Suprapubic skin (tissue), 4 donors: ENCODE measurements around the gene HTR7. TPM values are rescaled to one million over a fixed set of nuclear protein-coding genes. Genes with fewer than 3 reads are reported as not detected.
"Not testable (repeated sequence)": the region's sequence is repeated elsewhere in the genome, so short reads cannot be mapped to it uniquely, and the experiment has no call there.

Experiments
- DNase-seq, 2 donors: peaks; one replicate each; pipeline ENCODE4 v3.0.0-alpha.2; 2019; ENCODE audit warnings: low spot score in 2 of 2
- H3K27ac ChIP-seq: fragments of 200-600 bp; sonication (generic); one replicate; pipeline ENCODE4 v1.5.1; 2019
- H3K27me3 ChIP-seq: fragments of 200-600 bp; sonication (generic); one replicate; pipeline ENCODE4 v1.5.1; 2019
- H3K36me3 ChIP-seq: fragments of 200-600 bp; sonication (generic); one replicate; pipeline ENCODE4 v1.5.1; 2019
- H3K4me1 ChIP-seq: fragments of 200-600 bp; sonication (generic); one replicate; pipeline ENCODE4 v1.5.1; 2019
- H3K4me3 ChIP-seq: fragments of 200-600 bp; sonication (generic); one replicate; pipeline ENCODE4 v1.5.1; 2019; ENCODE audit warnings: mild to moderate bottlenecking
- H3K9me3 ChIP-seq: fragments of 200-600 bp; sonication (generic); one replicate; pipeline ENCODE4 v1.5.1; 2019
- CTCF ChIP-seq, 2 donors: fragments of 200-600 bp in 1 of 2; fragments of 450-650 bp in 1 of 2; sonication (generic) in 1 of 2; IDR thresholded peaks; one replicate each; pipeline ENCODE4 v1.5.1; 2016 to 2019; ENCODE audit warnings: antibody characterized with exemption in 2 of 2, mild to moderate bottlenecking in 1 of 2, moderate library complexity in 1 of 2
- EP300 ChIP-seq: sonication (generic); formaldehyde crosslinking; IDR thresholded peaks from one replicate; pipeline ENCODE4 v1.6.1; 2017; ENCODE audit warnings: antibody characterized with exemption
- POLR2A ChIP-seq, 2 donors: fragments of 450-650 bp; IDR thresholded peaks; one replicate each; pipeline ENCODE4 v1.6.1; 2017; ENCODE audit warnings: antibody characterized with exemption in 2 of 2, mild to moderate bottlenecking in 2 of 2, moderate library complexity in 2 of 2
- POLR2AphosphoS5 ChIP-seq, 3 donors: sonication (generic); formaldehyde crosslinking; IDR thresholded peaks; one replicate each; pipeline ENCODE4 v1.6.1; 2017; ENCODE audit warnings: antibody characterized with exemption in 3 of 3
- WGBS: methylation state at CpG from one replicate; pipeline ENCODE4 v1.1.5; 2018; 5-methylcytosine and 5-hydroxymethylcytosine counted together
- total RNA-seq, 4 donors: library from RNA; depleted of rRNA; stranded (reverse); fragments of >200 nt; gene quantifications; one replicate each; pipeline ENCODE4 v1.1.0, GENCODE V29; 2016

HTR7 gene
- total RNA-seq, 4 donors from 2014 or later, result 0.23 to 0.59 (median 0.38) TPM

GRCh38 chr10:90884431-90884830 is 26.6 kb upstream of the HTR7 start:
- 75% methylated on average over 3 of the region's 3 CpGs for WGBS

GRCh38 chr10:90880059-90880719 is 22.4 kb upstream of the HTR7 start:
- not testable (repeated sequence) for H3K4me3 ChIP-seq, H3K27ac ChIP-seq, H3K27me3 ChIP-seq, DNase-seq, H3K4me1 ChIP-seq, H3K9me3 ChIP-seq
- H3K36me3 ChIP-seq, result peaks cover 59% of the 10 kb centered on the region
- peak; percentile 21 to 50 for TF ChIP-seq CTCF (IDR thresholded peaks at IDR 0.05)
- 69% methylated on average over 8 of the region's 8 CpGs for WGBS

More at GRCh38 chr10:90884431-90884830, 26.6 kb upstream of the HTR7 start:
- peaks cover 63% of the 10 kb centered on the region for H3K36me3 ChIP-seq
- no peaks in the 10 kb centered on the region for H3K27me3 ChIP-seq
- H3K27ac ChIP-seq, result no peak overlapping the region
- DNase-seq, result no peak
- TF ChIP-seq EP300 (no peak), CTCF (IDR thresholded peaks at IDR 0.05) (no peak), POLR2A (IDR thresholded peaks at IDR 0.05) (no peak), POLR2AphosphoS5 (IDR thresholded peaks at IDR 0.05) (no peak)
- H3K9me3 ChIP-seq, result no peaks in the 10 kb centered on the region
- no peaks in the 10 kb centered on the region for H3K4me1 ChIP-seq
- no peak overlapping the region for H3K4me3 ChIP-seq

- Histone ChIP-seq H3K27ac (no peak overlapping the region), H3K27me3 (no peaks in the 10 kb centered on the region), H3K4me1 (peaks cover 5% of the 10 kb centered on the region), H3K9me3 (no peaks in the 10 kb centered on the region), H3K36me3 (peaks cover 50% of the 10 kb centered on the region), H3K4me3 (no peak overlapping the region)
- TF ChIP-seq EP300, result no peak
- TF ChIP-seq POLR2A (IDR thresholded peaks at IDR 0.05), result no peak
- TF ChIP-seq CTCF (IDR thresholded peaks at IDR 0.05), result no peak
- no peak for TF ChIP-seq POLR2AphosphoS5 (IDR thresholded peaks at IDR 0.05)
- DNase-seq, result no peak
- 88% methylated on average over 2 of the region's 2 CpGs for WGBS
Measured at GRCh38 chr10:90879062-90879461, 21.2 kb upstream of the HTR7 start.

GRCh38 chr10:90872648-90873020 is 14.8 kb upstream of the HTR7 start:
- H3K27ac ChIP-seq, result no peak overlapping the region
- peaks cover 17% of the 10 kb centered on the region for H3K36me3 ChIP-seq
- 29% methylated on average over 8 of the region's 8 CpGs for WGBS
- TF ChIP-seq POLR2AphosphoS5 (IDR thresholded peaks at IDR 0.05) (no peak), EP300 (no peak), CTCF (IDR thresholded peaks at IDR 0.05) (no peak), POLR2A (IDR thresholded peaks at IDR 0.05) (no peak)
- H3K27me3 ChIP-seq, result peaks cover 7% of the 10 kb centered on the region
- H3K4me3 ChIP-seq, result peak overlapping the region; percentile 77
- DNase-seq, result no peak
- H3K9me3 ChIP-seq, result no peaks in the 10 kb centered on the region
- H3K4me1 ChIP-seq, result peaks cover 30% of the 10 kb centered on the region

- peak; percentile 88 to 90 for DNase-seq
- Histone ChIP-seq H3K4me1 (peaks cover 30% of the 10 kb centered on the region), H3K27me3 (peaks cover 7% of the 10 kb centered on the region), H3K4me3 (peak within 1 kb of the TSS; percentile 77), H3K36me3 (peaks cover 12% of the 10 kb centered on the region), H3K27ac (peak within 1 kb of the TSS; percentile 71), H3K9me3 (no peaks in the 10 kb centered on the region)
- TF ChIP-seq POLR2AphosphoS5 (IDR thresholded peaks at IDR 0.05) (no peak), EP300 (no peak), POLR2A (IDR thresholded peaks at IDR 0.05) (no peak), CTCF (IDR thresholded peaks at IDR 0.05) (no peak)
- WGBS, result under 1% methylated on average over 33 of the region's 43 CpGs
Measured at GRCh38 chr10:90871766-90872647, 14.2 kb upstream of the HTR7 start, which contains the start of gene RPP30. Gene RPP30 (plus strand): TSS chr10:90871974. CDS start chr10:90871987, 13 bp downstream.
